Prostate gland (tissue), 2 donors: Measurements from ENCODE around the gene PIK3C3.

Experiments
- CTCF ChIP-seq, 4 experiments: fragments of 200-600 bp in 2 of 4; fragments of 450-650 bp in 2 of 4; sonication (generic) in 2 of 4; IDR thresholded peaks; 1 replicate in 3 of 4; 2 replicates in 1 of 4; pipeline ENCODE4 v1.5.1; 2016 to 2019; ENCODE audit warnings: antibody characterized with exemption in 4 of 4, mild to moderate bottlenecking in 2 of 4, moderate library complexity in 2 of 4
- POLR2AphosphoS5 ChIP-seq: sonication (generic); formaldehyde crosslinking; IDR thresholded peaks from one replicate; pipeline ENCODE4 v1.6.1; 2017; ENCODE audit warnings: antibody characterized with exemption

- no peak for TF ChIP-seq CTCF (IDR thresholded peaks at IDR 0.05)
- no peak for TF ChIP-seq POLR2AphosphoS5
Measured at GRCh38 chr18:42041793-42042192, 86.8 kb downstream of the PIK3C3 start.
